Measurements from ENCODE around the gene SMIM14.

DNA sequence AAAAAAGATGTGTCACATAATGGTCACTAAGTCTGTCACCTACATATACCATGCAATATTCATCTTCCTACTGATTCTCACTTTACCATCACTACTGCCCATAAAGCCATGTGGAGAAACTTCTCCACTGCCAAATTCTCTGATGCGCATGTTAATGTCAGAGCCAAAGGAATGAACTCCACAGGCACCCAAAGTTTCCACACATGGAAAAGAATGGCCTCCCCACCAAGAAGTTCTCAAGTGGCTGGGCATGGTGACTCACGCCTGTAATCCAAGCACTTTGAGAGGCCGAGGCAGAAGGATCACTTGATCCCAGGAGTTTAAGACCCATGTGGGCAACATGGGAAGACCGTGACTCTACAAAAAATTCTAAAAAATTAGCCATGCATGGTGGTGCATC lies 67.6 kb downstream of the SMIM14 start:
- TF ChIP-seq POLR2AphosphoS5 (IDR thresholded peaks at IDR 0.05; ENCODE audit: low read depth, low read length), result no peak
- no peak for TF ChIP-seq POLR2A (IDR thresholded peaks at IDR 0.05; ENCODE audit: low read depth, low read length)
- TF ChIP-seq TAF1 (IDR thresholded peaks at IDR 0.05; ENCODE audit: borderline replicate concordance, low read depth, low read length), result no peak

Data from GM12892 (cell line).